Limb (tissue), 2 donors: ENCODE results near the gene PPP2R5C.
A peak's percentile ranks its signal among the peaks of the same experiment; 100 is the strongest.

Source experiments
- DNase-seq, 2 donors: peaks; one replicate each; pipeline ENCODE4 v3.0.0-alpha.2; 2016; ENCODE audit errors: extremely low spot score in 2 of 2

PPP2R5C gene

GRCh38 chr14:101862177-101862576 lies 100.7 kb downstream of the PPP2R5C start:
- DNase-seq = no peak

- DNase-seq = no peak
These were observed 101.2 kb downstream of the PPP2R5C start for GRCh38 chr14:101862711-101863110.

DNA sequence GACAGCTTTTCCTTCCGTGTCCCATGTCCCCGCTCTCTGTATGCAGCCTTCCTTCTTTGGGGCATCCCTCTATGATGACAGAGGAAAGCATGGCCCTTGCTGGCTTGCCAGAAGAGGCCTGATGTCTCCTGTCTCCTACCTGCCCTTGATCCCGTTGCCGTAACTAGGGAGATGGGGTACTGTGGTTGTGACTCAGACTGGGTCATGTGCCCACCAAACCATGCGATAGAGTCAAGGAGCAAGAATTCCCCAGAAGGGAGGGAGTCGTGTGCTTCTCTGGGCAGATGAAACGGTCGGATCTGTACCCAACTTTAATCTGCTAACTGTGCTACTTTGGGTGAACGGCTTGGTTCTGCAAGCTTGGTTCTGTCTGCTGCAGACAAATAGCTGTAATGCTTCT lies 103.8 kb downstream of the PPP2R5C start:
- no peak for DNase-seq

GRCh38 chr14:101867854-101868253 lies 106.3 kb downstream of the PPP2R5C start:
- DNase-seq = no peak

- no peak for DNase-seq
These were observed 107.7 kb downstream of the PPP2R5C start for GRCh38 chr14:101869217-101869616.

- DNase-seq = no peak
These were observed 108.9 kb downstream of the PPP2R5C start for GRCh38 chr14:101870273-101870939.

- no peak for DNase-seq
These were observed 110.8 kb downstream of the PPP2R5C start for GRCh38 chr14:101872346-101872745.

DNA sequence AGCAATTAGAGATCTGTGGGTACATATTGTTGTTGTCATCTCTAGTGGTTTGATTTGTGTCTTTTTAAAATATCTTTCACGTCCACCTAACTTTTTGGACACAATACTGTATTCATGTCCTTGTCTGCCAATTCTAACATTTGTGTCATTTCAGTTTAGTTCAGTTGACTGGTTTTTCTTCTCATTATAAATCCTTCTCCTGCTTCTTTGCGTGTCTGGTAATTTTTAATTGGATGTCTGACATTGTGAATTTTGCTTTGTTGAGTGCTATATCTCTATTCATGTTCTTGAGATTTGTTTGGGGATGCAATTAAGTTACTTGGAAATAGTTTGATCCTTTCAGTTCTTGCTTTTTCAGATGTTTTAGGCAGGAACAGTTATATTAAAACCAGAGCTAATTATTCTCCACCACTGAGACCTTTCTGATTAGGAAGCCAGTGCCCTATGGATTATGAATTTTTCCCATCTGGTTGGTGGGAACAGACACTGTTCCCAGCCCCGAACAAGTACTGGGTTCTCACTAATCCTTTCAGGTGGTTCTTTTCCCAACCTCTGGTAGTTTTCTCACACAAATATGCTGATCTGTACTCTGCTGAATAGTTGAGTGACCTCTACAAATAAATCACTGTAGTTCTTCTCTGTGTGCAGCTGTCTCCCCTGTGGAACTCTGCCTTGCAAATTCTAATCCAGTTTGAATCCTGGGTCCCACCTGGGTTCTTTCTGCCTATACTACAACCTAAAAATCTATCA lies 111.7 kb downstream of the PPP2R5C start:
- DNase-seq = no peak

- DNase-seq = no peak
These were observed 112.5 kb downstream of the PPP2R5C start for GRCh38 chr14:101873991-101874390.

DNA sequence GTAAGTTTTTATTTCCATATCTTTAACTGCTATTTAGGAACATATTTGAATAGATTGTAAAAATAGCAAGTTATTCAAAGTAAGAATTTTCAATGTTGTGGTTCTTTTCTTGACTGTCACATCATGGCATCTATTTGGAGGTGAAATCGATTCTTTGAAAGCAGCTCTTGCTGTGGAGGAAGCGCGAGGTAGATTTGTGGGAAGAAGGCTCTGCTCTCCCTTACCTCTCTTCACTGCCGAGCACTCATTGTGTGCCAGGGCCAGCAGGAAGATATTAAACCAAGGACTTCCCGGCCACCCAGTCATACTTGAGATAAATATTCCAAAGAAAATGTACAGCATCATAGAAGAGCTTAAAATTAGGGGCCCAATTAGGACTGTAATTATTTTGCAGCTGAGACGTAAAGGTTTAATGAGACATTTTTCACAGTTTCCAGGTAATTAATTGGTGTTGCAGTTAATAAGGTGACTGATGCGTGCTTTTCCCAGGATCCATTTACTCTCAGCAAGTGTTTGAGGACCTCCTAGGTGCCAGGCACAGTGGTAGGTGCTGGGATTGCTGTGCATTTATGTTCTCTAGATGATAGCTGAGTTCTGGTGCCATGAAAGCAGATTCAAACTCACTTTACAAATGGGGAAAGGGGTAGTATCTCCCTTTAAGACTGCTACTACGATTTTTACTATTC lies 113.7 kb downstream of the PPP2R5C start:
- no peak for DNase-seq

- peak in 1 of 2 donors; percentile 15 for DNase-seq
These were observed 114.4 kb downstream of the PPP2R5C start for GRCh38 chr14:101875727-101876554.

DNA sequence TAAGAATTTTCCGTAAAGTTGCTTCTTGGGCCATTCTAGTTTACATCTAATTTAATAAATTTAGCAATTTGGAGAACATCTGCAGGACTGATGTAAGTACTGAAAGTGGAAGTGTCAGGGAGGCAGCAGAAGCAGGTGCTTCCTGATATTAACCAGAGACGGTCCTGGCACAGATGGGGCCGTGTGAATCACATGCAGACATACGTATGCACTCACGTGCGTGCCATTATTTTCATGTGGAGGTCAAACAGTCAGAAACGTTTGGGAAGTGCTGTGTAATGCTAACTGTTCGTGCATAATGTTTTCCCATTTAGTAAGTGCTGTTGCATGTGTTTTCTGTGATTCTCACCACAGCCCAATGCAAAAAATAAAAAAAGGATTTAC lies 115.0 kb downstream of the PPP2R5C start:
- DNase-seq = peak; percentile 46 to 50

DNA sequence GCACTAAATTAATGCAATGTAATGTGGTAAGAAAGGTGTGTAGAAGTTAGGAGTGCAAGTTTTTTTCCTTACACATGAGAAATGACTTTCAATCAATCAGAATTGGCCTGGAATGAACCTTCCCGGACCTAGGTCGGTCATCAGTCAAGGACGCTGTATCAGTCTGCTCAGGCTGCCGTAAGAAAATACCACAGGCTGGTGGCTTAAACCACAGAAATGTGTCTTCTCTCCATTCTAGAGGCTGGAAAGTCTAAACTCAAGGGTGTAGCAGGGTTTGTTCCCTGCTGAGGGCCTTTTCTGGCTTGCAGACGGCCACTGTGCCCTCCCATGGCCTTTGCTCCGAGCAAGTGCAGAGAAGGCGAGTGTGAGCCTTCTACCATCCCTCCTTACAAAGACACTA lies 116.3 kb downstream of the PPP2R5C start:
- DNase-seq = no peak

DNA sequence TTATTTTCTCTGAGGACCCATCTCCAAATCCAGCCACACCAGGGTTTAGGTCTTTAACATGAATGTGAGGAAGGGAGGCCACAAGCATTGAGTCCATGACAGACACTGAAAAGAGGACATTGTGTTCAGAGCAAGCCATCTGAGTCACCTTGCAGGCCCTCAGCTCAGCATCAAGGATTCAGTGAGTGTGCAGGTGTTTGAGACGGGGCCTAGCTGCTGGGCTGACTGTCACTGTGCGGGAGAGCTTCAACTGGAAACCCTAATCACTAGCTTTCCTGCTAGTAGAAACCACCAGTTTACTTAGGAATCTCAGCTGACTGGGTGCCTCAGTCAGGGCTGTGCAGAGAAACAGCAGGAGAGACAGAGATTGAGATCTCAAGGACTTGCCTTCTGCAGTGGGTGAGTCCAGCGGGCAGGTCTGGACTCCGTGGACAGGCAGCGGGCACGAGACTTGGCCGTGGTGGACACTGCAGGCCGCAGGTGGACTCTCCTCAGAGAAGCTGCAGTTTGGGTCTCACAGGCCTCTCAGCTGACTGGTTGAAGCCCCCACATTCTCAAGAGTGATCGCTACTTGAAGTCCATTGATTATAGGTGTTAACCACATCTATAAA lies 116.8 kb downstream of the PPP2R5C start:
- no peak for DNase-seq

- DNase-seq = no peak
These were observed 117.5 kb downstream of the PPP2R5C start for GRCh38 chr14:101878822-101879528.

- no peak for DNase-seq
These were observed 118.2 kb downstream of the PPP2R5C start for GRCh38 chr14:101879529-101880336.

GRCh38 chr14:101881426-101881825 lies 119.9 kb downstream of the PPP2R5C start:
- DNase-seq = no peak

DNA sequence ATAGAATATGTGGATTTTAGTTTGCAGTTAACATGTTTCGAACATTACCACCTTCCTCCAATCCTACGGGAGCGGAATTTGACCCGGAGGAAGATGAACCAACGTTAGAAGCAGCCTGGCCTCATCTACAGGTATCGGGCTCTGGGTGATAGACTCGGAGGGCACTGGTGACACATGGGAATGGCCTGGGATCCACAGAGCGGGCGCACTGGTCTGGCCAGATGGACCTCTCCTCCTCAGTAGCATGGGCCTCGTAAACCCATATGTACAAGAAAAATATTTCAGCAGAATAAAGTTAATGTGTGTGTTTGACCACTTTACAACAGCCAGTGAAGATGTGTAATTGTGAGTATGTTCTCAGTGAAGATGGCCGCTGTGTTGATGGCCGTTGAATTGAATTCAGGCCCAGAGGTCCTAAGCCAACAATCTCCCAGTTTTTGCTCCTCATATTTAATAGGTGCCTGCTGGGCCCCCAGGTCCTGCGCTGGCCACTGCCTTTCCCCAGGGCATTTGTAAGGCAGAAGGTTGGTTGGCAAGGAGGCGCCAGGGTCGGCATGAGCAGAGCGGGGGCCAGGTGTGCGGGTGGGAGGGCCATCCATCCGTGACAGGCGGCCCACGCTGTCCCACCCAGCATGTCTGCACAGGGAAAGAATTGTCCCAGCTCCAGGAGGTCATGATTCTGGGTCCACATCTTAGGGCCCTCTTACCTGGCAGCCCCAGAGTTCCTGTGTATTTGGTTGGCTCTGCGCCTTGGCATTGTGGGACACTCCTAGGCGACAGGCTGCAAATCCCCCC lies 120.8 kb downstream of the PPP2R5C start:
- DNase-seq = no peak
